ENCODE measurements around the gene BEST3.
A peak's percentile ranks its signal among the peaks of the same experiment; 100 is the strongest.

The BEST3 gene

DNA sequence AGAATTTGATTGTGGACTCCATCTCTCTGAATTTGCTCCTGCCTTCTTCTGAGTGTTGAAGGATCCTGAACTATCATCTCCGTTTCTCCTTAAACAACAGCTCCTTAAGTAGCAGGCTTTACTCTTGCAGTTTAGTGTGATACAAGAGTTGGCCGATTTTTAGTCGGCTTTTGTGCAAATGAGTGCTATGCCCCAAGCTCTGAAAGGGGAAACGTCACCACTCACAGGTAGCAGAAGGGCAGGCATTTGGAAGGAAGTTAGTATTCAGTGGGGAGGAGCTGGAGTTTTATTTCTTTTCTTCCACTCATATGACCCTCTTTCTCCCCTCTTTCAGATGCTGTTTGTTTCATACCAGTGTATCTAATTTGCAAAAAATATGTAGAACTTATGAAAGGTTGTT, 51.9 kb downstream of the BEST3 start:
- no peaks in the 10 kb centered on the region for H3K4me1 Mint-ChIP-seq (ENCODE audit: low read depth)
- no peak overlapping the region for H3K4me3 Mint-ChIP-seq
- H3K9me3 Mint-ChIP-seq, result no peaks in the 10 kb centered on the region
- H3K27ac Mint-ChIP-seq, result no peak overlapping the region
- H3K36me3 Mint-ChIP-seq (ENCODE audit: low read depth), result no peaks in the 10 kb centered on the region
- peaks cover 15% of the 10 kb centered on the region for H3K27me3 Mint-ChIP-seq
- no peak for DNase-seq

- H3K27ac Mint-ChIP-seq, result no peak overlapping the region
- H3K4me3 Mint-ChIP-seq, result no peak overlapping the region
These were observed 54.1 kb downstream of the BEST3 start for GRCh38 chr12:69645031-69645430.

GRCh38 chr12:69644511-69644910, 54.6 kb downstream of the BEST3 start:
- Mint-ChIP-seq H3K4me1 (ENCODE audit: low read depth) (peaks cover under 1% of the 10 kb centered on the region), H3K27me3 (peaks cover 15% of the 10 kb centered on the region)
- no peak for DNase-seq

More at GRCh38 chr12:69645031-69645430, 54.1 kb downstream of the BEST3 start:
- Mint-ChIP-seq H3K27me3 (peaks cover 15% of the 10 kb centered on the region), H3K36me3 (ENCODE audit: low read depth) (no peaks in the 10 kb centered on the region), H3K9me3 (no peaks in the 10 kb centered on the region), H3K4me1 (ENCODE audit: low read depth) (no peaks in the 10 kb centered on the region)
- no peak for DNase-seq

GRCh38 chr12:69642531-69642930, 56.6 kb downstream of the BEST3 start:
- Mint-ChIP-seq H3K4me1 (ENCODE audit: low read depth) (peaks cover 1% of the 10 kb centered on the region), H3K27ac (no peak overlapping the region), H3K27me3 (peaks cover 5% of the 10 kb centered on the region)

More at GRCh38 chr12:69644511-69644910, 54.6 kb downstream of the BEST3 start:
- Mint-ChIP-seq H3K9me3 (no peaks in the 10 kb centered on the region), H3K4me3 (no peak overlapping the region), H3K27ac (no peak overlapping the region), H3K36me3 (ENCODE audit: low read depth) (no peaks in the 10 kb centered on the region)

GRCh38 chr12:69641546-69641945, 57.6 kb downstream of the BEST3 start:
- no peak overlapping the region for H3K27ac Mint-ChIP-seq
- no peak for DNase-seq

More at GRCh38 chr12:69642531-69642930, 56.6 kb downstream of the BEST3 start:
- no peaks in the 10 kb centered on the region for H3K9me3 Mint-ChIP-seq
- H3K36me3 Mint-ChIP-seq (ENCODE audit: low read depth), result no peaks in the 10 kb centered on the region
- no peak overlapping the region for H3K4me3 Mint-ChIP-seq
- no peak for DNase-seq

DNA sequence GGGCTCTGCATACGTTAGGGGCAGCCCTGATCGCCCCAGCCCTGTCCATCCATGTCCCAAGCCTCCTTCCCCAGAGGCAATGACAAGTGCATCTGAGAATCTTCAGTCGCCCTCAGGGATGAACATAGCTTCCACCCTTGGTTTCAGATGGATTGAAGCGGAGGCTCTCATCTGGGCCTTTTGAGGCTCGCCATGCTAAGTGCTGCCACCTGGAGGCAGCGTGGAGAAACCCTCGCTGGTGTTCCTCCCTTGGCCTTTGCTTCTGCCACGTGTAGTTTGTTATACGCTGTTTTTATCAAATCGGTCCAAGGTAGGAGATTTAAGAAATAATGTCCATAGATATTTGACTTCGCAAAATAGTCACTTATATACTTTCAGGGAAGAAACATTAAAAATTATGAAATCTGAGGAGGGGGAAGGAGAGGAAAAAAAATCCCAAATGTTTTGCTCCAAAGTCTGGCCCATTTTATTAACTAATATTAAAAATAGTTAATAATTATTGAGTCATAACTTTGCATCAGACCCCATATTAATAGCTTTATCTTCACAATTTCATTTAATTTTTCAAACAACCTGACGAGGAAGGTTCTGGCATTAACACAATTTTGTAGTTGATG, 59.6 kb downstream of the BEST3 start:
- Mint-ChIP-seq H3K4me1 (ENCODE audit: low read depth) (peaks cover 1% of the 10 kb centered on the region), H3K27me3 (no peaks in the 10 kb centered on the region), H3K9me3 (no peaks in the 10 kb centered on the region), H3K4me3 (no peak overlapping the region), H3K36me3 (ENCODE audit: low read depth) (no peaks in the 10 kb centered on the region), H3K27ac (no peak overlapping the region)
- DNase-seq, result peak; percentile 71

More at GRCh38 chr12:69641546-69641945, 57.6 kb downstream of the BEST3 start:
- Mint-ChIP-seq H3K9me3 (no peaks in the 10 kb centered on the region), H3K27me3 (no peaks in the 10 kb centered on the region), H3K4me3 (no peak overlapping the region), H3K36me3 (ENCODE audit: low read depth) (no peaks in the 10 kb centered on the region), H3K4me1 (ENCODE audit: low read depth) (peaks cover 1% of the 10 kb centered on the region)

DNA sequence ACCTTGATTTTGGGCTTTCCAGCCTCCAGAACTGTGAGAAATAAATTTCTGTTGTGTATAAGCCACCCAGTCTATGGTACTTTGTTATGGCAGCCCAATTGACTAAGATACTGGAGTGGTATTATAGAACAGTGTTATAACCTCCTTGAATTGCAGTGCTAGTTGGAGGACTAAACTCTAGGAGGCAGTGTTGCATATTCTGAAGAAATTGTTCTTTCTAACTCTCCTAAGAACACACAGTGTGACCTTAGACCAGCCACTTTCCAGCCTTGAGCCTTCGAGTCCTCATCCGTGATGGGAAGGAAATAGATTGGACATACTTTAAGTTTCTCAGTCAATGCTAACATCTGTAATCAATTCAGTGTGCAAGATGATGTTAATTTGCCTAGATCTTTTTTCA, 66.0 kb downstream of the BEST3 start:
- Mint-ChIP-seq H3K36me3 (ENCODE audit: low read depth) (no peaks in the 10 kb centered on the region), H3K4me3 (no peak overlapping the region), H3K4me1 (ENCODE audit: low read depth) (no peaks in the 10 kb centered on the region), H3K27ac (no peak overlapping the region), H3K27me3 (no peaks in the 10 kb centered on the region), H3K9me3 (no peaks in the 10 kb centered on the region)
- no peak for DNase-seq

- no peaks in the 10 kb centered on the region for H3K9me3 Mint-ChIP-seq
- no peak for DNase-seq
- no peak overlapping the region for H3K4me3 Mint-ChIP-seq
- H3K4me1 Mint-ChIP-seq (ENCODE audit: low read depth), result no peaks in the 10 kb centered on the region
- no peaks in the 10 kb centered on the region for H3K27me3 Mint-ChIP-seq
- no peak overlapping the region for H3K27ac Mint-ChIP-seq
- no peaks in the 10 kb centered on the region for H3K36me3 Mint-ChIP-seq (ENCODE audit: low read depth)
These were observed 68.9 kb downstream of the BEST3 start for GRCh38 chr12:69630191-69630590.

GRCh38 chr12:69627501-69627900, 71.6 kb downstream of the BEST3 start:
- Mint-ChIP-seq H3K27ac (no peak overlapping the region), H3K36me3 (ENCODE audit: low read depth) (no peaks in the 10 kb centered on the region), H3K9me3 (no peaks in the 10 kb centered on the region), H3K27me3 (no peaks in the 10 kb centered on the region), H3K4me1 (ENCODE audit: low read depth) (no peaks in the 10 kb centered on the region), H3K4me3 (no peak overlapping the region)
- DNase-seq, result no peak

DNA sequence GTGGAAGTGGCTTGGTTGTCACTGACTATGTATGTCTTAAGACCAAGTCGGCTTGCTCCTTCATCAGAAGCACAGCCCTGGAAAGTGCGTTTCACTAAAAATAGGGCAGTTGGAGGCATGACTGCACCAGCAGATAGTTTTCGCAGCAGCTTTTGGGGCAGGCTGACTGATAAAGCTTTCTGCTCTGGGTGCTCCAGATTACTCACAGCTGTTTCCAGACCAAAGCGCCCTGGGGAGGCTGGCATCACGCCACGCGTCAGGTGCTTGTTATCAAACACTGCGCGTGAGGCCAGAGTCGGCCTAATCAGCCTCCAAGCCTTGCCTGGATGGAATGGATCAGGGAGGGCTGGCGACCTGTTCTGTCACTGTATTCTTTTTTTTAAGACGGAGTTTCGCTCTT, 75.1 kb downstream of the BEST3 start:
- H3K9me3 Mint-ChIP-seq, result no peaks in the 10 kb centered on the region
- H3K27me3 Mint-ChIP-seq, result peaks cover 5% of the 10 kb centered on the region
- H3K4me3 Mint-ChIP-seq, result no peak overlapping the region
- no peaks in the 10 kb centered on the region for H3K36me3 Mint-ChIP-seq (ENCODE audit: low read depth)
- no peak for DNase-seq
- H3K27ac Mint-ChIP-seq, result no peak overlapping the region
- no peaks in the 10 kb centered on the region for H3K4me1 Mint-ChIP-seq (ENCODE audit: low read depth)

GRCh38 chr12:69621551-69621950, 77.6 kb downstream of the BEST3 start:
- H3K9me3 Mint-ChIP-seq, result no peaks in the 10 kb centered on the region
- H3K36me3 Mint-ChIP-seq (ENCODE audit: low read depth), result no peaks in the 10 kb centered on the region
- no peak for DNase-seq
- H3K27me3 Mint-ChIP-seq, result peaks cover 16% of the 10 kb centered on the region
- no peak overlapping the region for H3K27ac Mint-ChIP-seq
- no peaks in the 10 kb centered on the region for H3K4me1 Mint-ChIP-seq (ENCODE audit: low read depth)
- no peak overlapping the region for H3K4me3 Mint-ChIP-seq

- DNase-seq, result no peak
- H3K27me3 Mint-ChIP-seq, result peaks cover 16% of the 10 kb centered on the region
- H3K9me3 Mint-ChIP-seq, result no peaks in the 10 kb centered on the region
- H3K4me1 Mint-ChIP-seq (ENCODE audit: low read depth), result no peaks in the 10 kb centered on the region
- H3K27ac Mint-ChIP-seq, result no peak overlapping the region
- H3K36me3 Mint-ChIP-seq (ENCODE audit: low read depth), result no peaks in the 10 kb centered on the region
- no peak overlapping the region for H3K4me3 Mint-ChIP-seq
These were observed 78.2 kb downstream of the BEST3 start for GRCh38 chr12:69620921-69621320.

DNA sequence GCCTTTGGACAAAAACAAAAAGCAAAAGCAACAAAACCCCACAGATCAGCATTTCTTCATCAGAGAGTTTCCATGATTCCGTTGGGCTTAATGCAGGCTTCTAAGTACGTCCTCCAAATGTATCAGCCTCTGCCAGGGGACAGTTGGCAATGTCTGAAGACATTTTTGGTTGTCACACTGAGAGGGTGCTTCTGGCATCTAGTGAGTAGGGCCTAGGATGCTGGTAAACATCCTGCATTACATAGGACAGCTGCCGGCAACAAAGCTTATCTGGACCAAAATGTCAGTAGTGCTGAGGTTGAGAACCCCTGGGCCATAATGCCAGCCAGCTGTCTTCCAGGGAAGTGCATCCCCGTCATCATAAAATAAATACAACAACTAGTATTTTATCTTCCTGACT, 79.0 kb downstream of the BEST3 start:
- Mint-ChIP-seq H3K27ac (no peak overlapping the region), H3K27me3 (peaks cover 21% of the 10 kb centered on the region), H3K4me3 (no peak overlapping the region), H3K36me3 (ENCODE audit: low read depth) (no peaks in the 10 kb centered on the region), H3K9me3 (no peaks in the 10 kb centered on the region), H3K4me1 (ENCODE audit: low read depth) (no peaks in the 10 kb centered on the region)
- no peak for DNase-seq

DNA sequence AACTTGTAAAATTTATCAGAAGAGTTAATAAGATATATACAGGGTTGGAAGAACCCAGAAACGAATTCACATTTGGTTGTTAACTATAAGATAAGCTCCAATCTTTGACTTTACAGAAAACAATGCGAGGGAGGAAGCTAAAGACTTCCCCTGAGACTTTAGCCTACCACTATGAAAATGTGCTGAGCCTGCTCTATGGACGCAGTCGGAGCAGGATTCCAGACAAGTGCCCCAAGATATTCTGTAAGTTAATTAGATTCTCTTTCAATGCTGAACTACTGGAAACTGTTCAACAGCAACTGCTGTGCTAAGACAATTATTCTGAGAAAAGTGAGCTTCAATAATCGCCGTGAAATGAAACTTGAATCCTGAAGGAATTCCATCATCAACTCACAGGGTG, 80.1 kb downstream of the BEST3 start:
- Mint-ChIP-seq H3K4me3 (no peak overlapping the region), H3K9me3 (no peaks in the 10 kb centered on the region), H3K27me3 (peaks cover 21% of the 10 kb centered on the region), H3K4me1 (ENCODE audit: low read depth) (no peaks in the 10 kb centered on the region), H3K36me3 (ENCODE audit: low read depth) (no peaks in the 10 kb centered on the region), H3K27ac (no peak overlapping the region)
- DNase-seq, result no peak

DNA sequence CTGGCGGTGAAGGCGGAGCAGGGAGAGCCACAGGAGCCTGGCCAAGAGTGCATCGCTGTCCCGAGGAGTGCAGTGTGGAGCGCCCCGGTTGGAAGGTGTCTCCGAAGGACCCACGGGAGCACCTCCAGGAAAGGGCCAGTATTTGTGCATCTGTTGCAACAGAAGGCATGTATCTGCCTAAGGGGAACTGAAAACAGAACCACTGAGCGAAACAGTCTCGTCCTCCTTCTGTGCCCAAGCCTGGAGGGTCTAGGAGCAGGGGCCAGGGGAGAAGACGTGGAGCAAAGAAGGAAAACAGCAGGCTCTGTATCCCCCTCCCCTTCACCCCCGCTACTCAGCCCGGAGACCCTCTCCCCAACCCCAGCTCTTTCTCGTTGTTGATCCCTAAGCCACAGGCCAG, 83.1 kb downstream of the BEST3 start:
- H3K36me3 Mint-ChIP-seq (ENCODE audit: low read depth), result no peaks in the 10 kb centered on the region
- H3K4me3 Mint-ChIP-seq, result no peak overlapping the region
- H3K4me1 Mint-ChIP-seq (ENCODE audit: low read depth), result no peaks in the 10 kb centered on the region
- H3K9me3 Mint-ChIP-seq, result no peaks in the 10 kb centered on the region
- no peak overlapping the region for H3K27ac Mint-ChIP-seq
- H3K27me3 Mint-ChIP-seq, result peaks cover 19% of the 10 kb centered on the region
- DNase-seq, result no peak

- H3K27me3 Mint-ChIP-seq, result peaks cover 13% of the 10 kb centered on the region
- H3K4me1 Mint-ChIP-seq (ENCODE audit: low read depth), result no peaks in the 10 kb centered on the region
- no peaks in the 10 kb centered on the region for H3K36me3 Mint-ChIP-seq (ENCODE audit: low read depth)
- no peak for DNase-seq
- H3K9me3 Mint-ChIP-seq, result no peaks in the 10 kb centered on the region
- no peak overlapping the region for H3K27ac Mint-ChIP-seq
- no peak overlapping the region for H3K4me3 Mint-ChIP-seq
These were observed 85.8 kb downstream of the BEST3 start for GRCh38 chr12:69613351-69613750.
